Neuronal stem cell (in vitro differentiated cells): Measurements from ENCODE around the gene CLEC1B.

Experiments used
- DNase-seq: peaks from one replicate; pipeline ENCODE4 v3.0.0-alpha.2; 2013; ENCODE audit warnings: low spot score
- H2AFZ ChIP-seq: one replicate; pipeline ENCODE4 v1.6.1; 2013; ENCODE audit warnings: mild to moderate bottlenecking, low read length, inconsistent platforms
- H2AK5ac ChIP-seq: 2 replicates; pipeline ENCODE4 v1.6.1; 2013; ENCODE audit warnings: low read depth, mild to moderate bottlenecking, inconsistent platforms, low read length, moderate library complexity, mixed read lengths
- H2BK120ac ChIP-seq: 2 replicates; pipeline ENCODE4 v1.6.1; 2013; ENCODE audit warnings: low read depth, mild to moderate bottlenecking, inconsistent platforms, low read length, moderate library complexity, mixed read lengths
- H2BK12ac ChIP-seq: one replicate; pipeline ENCODE4 v1.6.1; 2013; ENCODE audit warnings: low read length, inconsistent platforms
- H2BK15ac ChIP-seq: 2 replicates; pipeline ENCODE4 v1.6.1; 2013; ENCODE audit warnings: mild to moderate bottlenecking, low read length, inconsistent platforms, mixed read lengths
- H2BK5ac ChIP-seq: one replicate; pipeline ENCODE4 v1.6.1; 2013; ENCODE audit warnings: inconsistent platforms, mild to moderate bottlenecking, low read length, moderate library complexity
- H3K14ac ChIP-seq: one replicate; pipeline ENCODE4 v1.6.1; 2013; ENCODE audit warnings: low read length, inconsistent platforms
- H3K18ac ChIP-seq: 2 replicates; pipeline ENCODE4 v1.6.1; 2013; ENCODE audit warnings: low read length, inconsistent platforms
- H3K23ac ChIP-seq: 2 replicates; pipeline ENCODE4 v1.6.1; 2013; ENCODE audit warnings: low read depth, mild to moderate bottlenecking, mixed read lengths, low read length, inconsistent platforms; ENCODE audit not compliant: poor library complexity
- H3K27ac ChIP-seq: replicated peaks from 3 replicates; pipeline ENCODE4 v1.5.1; 2013; ENCODE audit warnings: low read length, inconsistent platforms
- H3K27me3 ChIP-seq, 3 experiments: 2 replicates each; pipeline ENCODE4 v1.6.1; 2013; ENCODE audit warnings: low read length in 3 of 3, mild to moderate bottlenecking in 2 of 3, inconsistent platforms in 1 of 3, low read depth in 1 of 3, mixed read lengths in 1 of 3, moderate library complexity in 1 of 3; ENCODE audit not compliant: control insufficient read depth in 3 of 3, insufficient read depth in 3 of 3
- H3K36me3 ChIP-seq, 2 donors: replicated peaks in 1 of 2; 2 replicates each; pipeline ENCODE4 v1.6.1; 2013; ENCODE audit warnings: low read length in 2 of 2; ENCODE audit not compliant: control insufficient read depth in 2 of 2, insufficient read depth in 2 of 2
- H3K4ac ChIP-seq: 2 replicates; pipeline ENCODE4 v1.6.1; 2013; ENCODE audit warnings: inconsistent platforms, mild to moderate bottlenecking, low read length, moderate library complexity
- H3K4me1 ChIP-seq, 2 donors: 1 replicate in 1 of 2; 2 replicates in 1 of 2; pipeline ENCODE4 v1.6.1; 2013; ENCODE audit warnings: low read length in 2 of 2, low read depth in 1 of 2; ENCODE audit not compliant: control insufficient read depth in 2 of 2, insufficient read depth in 1 of 2
- H3K4me2 ChIP-seq: one replicate; pipeline ENCODE4 v1.6.1; 2013; ENCODE audit warnings: mild to moderate bottlenecking, low read length, inconsistent platforms; ENCODE audit not compliant: insufficient read depth, poor library complexity, severe bottlenecking
- H3K4me3 ChIP-seq, 2 donors: 2 replicates each; pipeline ENCODE4 v1.5.1; 2013; ENCODE audit warnings: low read length in 2 of 2, mild to moderate bottlenecking in 2 of 2, inconsistent platforms in 1 of 2, moderate library complexity in 1 of 2
- H3K79me1 ChIP-seq: one replicate; pipeline ENCODE4 v1.6.1; 2013; ENCODE audit warnings: low read depth, mild to moderate bottlenecking, inconsistent platforms, low read length, moderate library complexity
- H3K9ac ChIP-seq: one replicate; pipeline ENCODE4 v1.6.1; 2013; ENCODE audit warnings: mild to moderate bottlenecking, low read depth, low read length, inconsistent platforms; ENCODE audit not compliant: poor library complexity
- H3K9me3 ChIP-seq, 2 donors: replicated peaks in 1 of 2; 2 replicates each; pipeline versions ENCODE3 to v1.6.1; 2013; ENCODE audit warnings: low read length in 2 of 2, mild to moderate bottlenecking in 2 of 2, inconsistent platforms in 1 of 2, low read depth in 1 of 2, mixed read lengths in 1 of 2, moderate library complexity in 1 of 2; ENCODE audit not compliant: control insufficient read depth in 2 of 2, insufficient read depth in 1 of 2
- H4K8ac ChIP-seq: one replicate; pipeline ENCODE4 v1.6.1; 2013; ENCODE audit warnings: low read depth, mild to moderate bottlenecking, inconsistent platforms, low read length, moderate library complexity
- H4K91ac ChIP-seq: one replicate; pipeline ENCODE4 v1.6.1; 2013; ENCODE audit warnings: low read length, low read depth, mild to moderate bottlenecking, inconsistent platforms; ENCODE audit not compliant: poor library complexity
- WGBS, 2 donors: extraction: QIAGEN DNeasy Blood & Tissue Kit; methylation state at CpG; one replicate each; pipeline ENCODE4 v1.1.7; 2013; ENCODE audit warnings: missing lambda C conversion rate in 2 of 2, mixed read lengths in 1 of 2; ENCODE audit not compliant: insufficient read length in 2 of 2, insufficient replicate concordance in 1 of 2; ENCODE audit errors: extremely low coverage in 2 of 2; 5-methylcytosine and 5-hydroxymethylcytosine counted together

The CLEC1B gene

DNA sequence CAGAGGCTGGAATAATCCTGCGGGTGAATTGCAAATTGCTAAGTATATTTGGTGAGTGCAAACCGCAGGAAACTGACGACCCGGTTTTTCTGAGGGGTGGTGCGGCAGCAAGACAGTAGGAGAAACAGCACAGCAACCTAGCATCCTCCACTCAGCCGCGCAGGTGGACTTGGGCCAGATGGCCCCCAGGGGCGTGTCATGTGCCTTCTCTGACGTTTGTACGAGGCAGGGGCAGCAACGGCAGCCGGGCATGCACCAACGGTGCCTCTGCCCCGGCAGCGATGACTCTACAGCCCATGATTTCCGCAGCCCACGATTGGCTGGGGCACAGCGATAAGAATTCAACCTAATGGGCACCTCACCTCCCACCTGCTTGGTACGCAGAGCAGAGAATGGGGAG, 55.7 kb downstream of the CLEC1B start:
- H2BK12ac ChIP-seq = no peak overlapping the region
- no peak overlapping the region for H4K8ac ChIP-seq
- H3K4me2 ChIP-seq = no peak overlapping the region
- H2BK15ac ChIP-seq = no peak overlapping the region
- H3K27ac ChIP-seq = no peak overlapping the region
- peaks cover 0 to 2% of the 10 kb centered on the region in 2 donors for H3K36me3 ChIP-seq
- no peak overlapping the region for H2AK5ac ChIP-seq
- H2BK5ac ChIP-seq = no peak overlapping the region
- H3K4me1 ChIP-seq = no peaks in the 10 kb centered on the region
- H3K79me1 ChIP-seq = no peaks in the 10 kb centered on the region
- H3K9me3 ChIP-seq = no peaks in the 10 kb centered on the region
- H4K91ac ChIP-seq = peak overlapping the region; percentile 85
- H2BK120ac ChIP-seq = no peak overlapping the region
- WGBS, 2 donors = no CpG with 5 or more reads among the region's 19 CpGs
- no peaks in the 10 kb centered on the region for H3K27me3 ChIP-seq
- peak overlapping the region; percentile 23 for H3K4ac ChIP-seq
- H3K4me3 ChIP-seq = no peak overlapping the region
- peak overlapping the region; percentile 44 for H3K9ac ChIP-seq
- H2AFZ ChIP-seq = no peak overlapping the region
- no peak for DNase-seq
- H3K14ac ChIP-seq = no peak overlapping the region
- peak overlapping the region; percentile 85 for H3K18ac ChIP-seq
- peak overlapping the region; percentile 20 for H3K23ac ChIP-seq
